DOHH2 (cell line): Measurements from ENCODE around the gene CD160.

Experiments used
- H3F3A ChIP-seq: fragments of 200-600 bp; sonication (generic), shearing (Covaris generic); 2 replicates; pipeline ENCODE4 v1.6.0; 2016; ENCODE audit warnings: antibody characterized with exemption, mild to moderate bottlenecking; ENCODE audit not compliant: control insufficient read depth, insufficient read depth
- H3K27ac ChIP-seq: fragments of 200-600 bp; sonication (generic); 2 replicates; pipeline ENCODE4 v1.5.1; 2014; ENCODE audit warnings: low read depth, mild to moderate bottlenecking, low read length, moderate library complexity
- H3K27me3 ChIP-seq: fragments of 200-600 bp; sonication (generic); 2 replicates; pipeline ENCODE4 v1.6.1; 2014; ENCODE audit warnings: mild to moderate bottlenecking, low read length, mixed read lengths; ENCODE audit not compliant: control insufficient read depth
- H3K36me3 ChIP-seq: fragments of 200-600 bp; sonication (generic); 2 replicates; pipeline ENCODE4 v1.6.1; 2014; ENCODE audit warnings: mild to moderate bottlenecking, low read length, moderate library complexity, mixed read lengths; ENCODE audit not compliant: control insufficient read depth
- H3K4me1 ChIP-seq: fragments of 200-600 bp; sonication (generic); 2 replicates; pipeline ENCODE4 v1.6.1; 2014; ENCODE audit warnings: mild to moderate bottlenecking, low read length, mixed read lengths; ENCODE audit not compliant: control insufficient read depth
- H3K4me2 ChIP-seq: fragments of 200-600 bp; sonication (generic); 2 replicates; pipeline ENCODE4 v1.6.0; 2014; ENCODE audit warnings: mild to moderate bottlenecking, low read length, moderate library complexity
- H3K4me3 ChIP-seq: fragments of 200-600 bp; sonication (generic); 2 replicates; pipeline ENCODE4 v1.5.1; 2014; ENCODE audit warnings: mild to moderate bottlenecking, low read length, mixed read lengths
- H3K79me2 ChIP-seq: fragments of 200-600 bp; sonication (generic); 2 replicates; pipeline ENCODE4 v1.6.1; 2014; ENCODE audit warnings: mild to moderate bottlenecking, low read length, mixed read lengths; ENCODE audit not compliant: control insufficient read depth
- H3K9me2 ChIP-seq: fragments of 200-600 bp; sonication (generic); replicated peaks from 2 replicates; pipeline ENCODE4 v1.6.1; 2014; ENCODE audit warnings: mild to moderate bottlenecking, low read length, mixed read lengths; ENCODE audit not compliant: control insufficient read depth
- H3K9me3 ChIP-seq: fragments of 200-600 bp; sonication (generic); 2 replicates; pipeline ENCODE4 v1.6.1; 2014; ENCODE audit warnings: antibody characterized with exemption, low read length, mixed read lengths; ENCODE audit not compliant: control insufficient read depth, insufficient read depth
- H4K20me1 ChIP-seq: fragments of 200-600 bp; sonication (generic); 2 replicates; pipeline ENCODE4 v1.6.0; 2014; ENCODE audit warnings: low read depth, mild to moderate bottlenecking, antibody characterized with exemption, low read length, moderate library complexity; ENCODE audit not compliant: control insufficient read depth, insufficient read depth
- CTCF ChIP-seq: fragments of 200-600 bp; sonication (generic); IDR thresholded peaks from one replicate; pipeline ENCODE4 v1.5.1; 2014; ENCODE audit warnings: antibody characterized with exemption, mild to moderate bottlenecking, low read depth, low read length; ENCODE audit not compliant: poor library complexity, severe bottlenecking
- EZH2phosphoT487 ChIP-seq: fragments of 200-600 bp; sonication (generic); IDR thresholded peaks from 2 replicates; pipeline ENCODE4 v1.6.1; 2017; ENCODE audit warnings: borderline replicate concordance, mild to moderate bottlenecking, antibody characterized with exemption, low read length, moderate library complexity, mixed read lengths

Gene CD160

DNA sequence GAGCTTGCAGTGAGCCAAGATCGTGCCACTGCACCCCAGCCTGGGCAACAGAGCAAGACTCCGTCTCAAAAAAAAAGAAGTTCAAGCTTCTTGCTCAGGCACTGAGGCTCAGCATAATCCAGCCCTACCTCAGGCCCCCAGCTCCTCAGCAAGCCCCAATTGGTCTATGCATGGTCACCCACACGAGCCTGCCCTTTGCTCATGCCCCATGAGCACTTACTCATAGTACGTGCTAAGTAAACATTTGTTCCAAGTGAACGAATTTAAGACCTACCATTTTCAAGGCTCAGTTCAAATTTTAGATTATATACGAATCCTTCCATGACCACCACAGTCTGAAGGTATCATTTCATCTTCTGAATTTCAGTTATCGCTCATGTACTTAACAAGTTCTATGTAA is 16.5 kb upstream of the CD160 start:
- Histone ChIP-seq H3K4me1 (no peaks in the 10 kb centered on the region), H3K27ac (no peak overlapping the region), H4K20me1 (no peaks in the 10 kb centered on the region), H3K79me2 (no peaks in the 10 kb centered on the region), H3K4me3 (no peak overlapping the region), H3K4me2 (no peak overlapping the region), H3K9me2 (no peaks in the 10 kb centered on the region), H3K36me3 (no peaks in the 10 kb centered on the region), H3K9me3 (no peaks in the 10 kb centered on the region), H3F3A (no peaks in the 10 kb centered on the region), H3K27me3 (no peaks in the 10 kb centered on the region)
- no peak for TF ChIP-seq EZH2phosphoT487
- TF ChIP-seq CTCF, result no peak

DNA sequence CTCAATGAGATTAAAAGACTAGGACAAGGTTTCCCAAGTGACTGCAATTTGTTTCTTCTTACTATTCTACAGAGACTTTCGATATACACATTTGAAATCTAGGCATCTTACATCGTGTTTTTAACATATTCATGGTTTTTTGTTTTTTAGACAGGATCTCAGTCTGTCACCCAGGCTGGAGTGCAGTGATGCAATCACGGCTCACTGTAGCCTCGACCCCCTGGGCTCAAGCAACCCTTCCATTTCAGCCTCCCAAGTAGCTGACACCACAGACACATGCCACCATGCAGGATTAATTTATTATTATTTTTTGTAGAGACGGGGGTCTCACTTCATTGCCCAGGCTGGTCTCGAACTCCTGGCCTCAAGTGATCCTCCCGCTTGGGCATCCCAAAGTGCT is 13.7 kb upstream of the CD160 start:
- H3K4me2 ChIP-seq, result no peak overlapping the region
- peaks cover 4% of the 10 kb centered on the region; the same call in 1 of the 2 replicates for H3K27me3 ChIP-seq
- H3K4me3 ChIP-seq, result no peak overlapping the region
- no peaks in the 10 kb centered on the region for H3K36me3 ChIP-seq
- H3K9me3 ChIP-seq, result no peaks in the 10 kb centered on the region
- no peaks in the 10 kb centered on the region for H3K9me2 ChIP-seq
- no peak overlapping the region for H3K27ac ChIP-seq
- H3K79me2 ChIP-seq, result no peaks in the 10 kb centered on the region
- TF ChIP-seq EZH2phosphoT487, result no peak
- TF ChIP-seq CTCF, result no peak
- H3K4me1 ChIP-seq, result no peaks in the 10 kb centered on the region
- no peaks in the 10 kb centered on the region for H4K20me1 ChIP-seq
- no peaks in the 10 kb centered on the region for H3F3A ChIP-seq

GRCh38 chr1:145706086-145706664 is 13.1 kb upstream of the CD160 start:
- H3K9me2 ChIP-seq, result no peaks in the 10 kb centered on the region
- H3F3A ChIP-seq, result no peaks in the 10 kb centered on the region
- TF ChIP-seq CTCF, result no peak
- no peak overlapping the region for H3K4me2 ChIP-seq
- no peaks in the 10 kb centered on the region for H3K79me2 ChIP-seq
- H3K9me3 ChIP-seq, result no peaks in the 10 kb centered on the region
- H3K4me1 ChIP-seq, result no peaks in the 10 kb centered on the region
- no peaks in the 10 kb centered on the region for H3K36me3 ChIP-seq
- H4K20me1 ChIP-seq, result no peaks in the 10 kb centered on the region
- no peak overlapping the region for H3K27ac ChIP-seq
- H3K4me3 ChIP-seq, result no peak overlapping the region
- H3K27me3 ChIP-seq, result peaks cover 4% of the 10 kb centered on the region; the same call in 1 of the 2 replicates
